ENCODE results near the gene FIBCD1.
"Not testable (repeated sequence)": the region's sequence is repeated elsewhere in the genome, so short reads cannot be mapped to it uniquely, and the experiment has no call there.

Gene FIBCD1

GRCh38 chr9:130920762-130921299 is 18.2 kb downstream of the FIBCD1 start:
- no peak for DNase-seq

- DNase-seq = no peak
These were observed 18.8 kb downstream of the FIBCD1 start for GRCh38 chr9:130920233-130920632.

GRCh38 chr9:130919559-130920145 is 19.4 kb downstream of the FIBCD1 start:
- DNase-seq = no peak

GRCh38 chr9:130918826-130919558 is 20.1 kb downstream of the FIBCD1 start:
- no peak for DNase-seq

- no peak for DNase-seq
These were observed 20.8 kb downstream of the FIBCD1 start for GRCh38 chr9:130918101-130918825.

- DNase-seq = no peak
These were observed 21.7 kb downstream of the FIBCD1 start for GRCh38 chr9:130917168-130917960.

- DNase-seq = no peak
These were observed 24.0 kb downstream of the FIBCD1 start for GRCh38 chr9:130915096-130915447.

- no peak for DNase-seq
These were observed 24.5 kb downstream of the FIBCD1 start for GRCh38 chr9:130914417-130915095.

GRCh38 chr9:130913599-130914416 is 25.2 kb downstream of the FIBCD1 start:
- no peak for DNase-seq

- DNase-seq = no peak
These were observed 26.0 kb downstream of the FIBCD1 start for GRCh38 chr9:130912932-130913598.

GRCh38 chr9:130911254-130912049 is 27.6 kb downstream of the FIBCD1 start:
- DNase-seq = no peak

- DNase-seq = not testable (repeated sequence)
These were observed 28.4 kb downstream of the FIBCD1 start for GRCh38 chr9:130910670-130911069.

- DNase-seq = not testable (repeated sequence)
These were observed 29.0 kb downstream of the FIBCD1 start for GRCh38 chr9:130910041-130910440.

- DNase-seq = no peak
These were observed 30.1 kb downstream of the FIBCD1 start for GRCh38 chr9:130908878-130909355.

GRCh38 chr9:130908146-130908877 is 30.7 kb downstream of the FIBCD1 start:
- no peak for DNase-seq

- no peak for DNase-seq
These were observed 32.2 kb downstream of the FIBCD1 start for GRCh38 chr9:130906735-130907416.

- no peak for DNase-seq
These were observed 32.9 kb downstream of the FIBCD1 start for GRCh38 chr9:130905902-130906734.

All from T-helper 9 cell (primary cell).